Skeletal muscle satellite cell (primary cell): ENCODE results near the gene IFT25.
"Not testable (repeated sequence)": the region's sequence is repeated elsewhere in the genome, so short reads cannot be mapped to it uniquely, and the experiment has no call there.

ENCODE experiments used
- H3K27me3 ChIP-seq: 2 replicates; pipeline ENCODE4 v1.7.0; 2013; ENCODE audit warnings: low read length; ENCODE audit not compliant: control insufficient read depth, insufficient read depth
- H3K36me3 ChIP-seq: 2 replicates; pipeline ENCODE4 v1.7.0; 2013; ENCODE audit warnings: mild to moderate bottlenecking, control low read depth, low read length; ENCODE audit not compliant: insufficient read depth
- H3K4me1 ChIP-seq: 2 replicates; pipeline ENCODE4 v1.7.0; 2013; ENCODE audit warnings: low read length; ENCODE audit not compliant: control insufficient read depth, insufficient read depth
- H3K4me2 ChIP-seq: 2 replicates; pipeline ENCODE4 v1.7.0; 2013; ENCODE audit warnings: mild to moderate bottlenecking, low read length
- H3K4me3 ChIP-seq: 2 replicates; pipeline ENCODE4 v1.7.0; 2013; ENCODE audit warnings: low read length
- H3K9ac ChIP-seq: 2 replicates; pipeline ENCODE4 v1.7.0; 2013; ENCODE audit warnings: mild to moderate bottlenecking, low read depth, low read length, moderate library complexity
- H3K9me3 ChIP-seq: replicated peaks from 2 replicates; pipeline ENCODE4 v1.7.0; 2013; ENCODE audit warnings: mild to moderate bottlenecking, control low read depth, low read length

The IFT25 gene

GRCh38 chr1:53971718-53972117 lies 26.2 kb upstream of the IFT25 start:
- Histone ChIP-seq H3K4me1 (peaks cover 16% of the 10 kb centered on the region), H3K36me3 (peaks cover 39% of the 10 kb centered on the region)

DNA sequence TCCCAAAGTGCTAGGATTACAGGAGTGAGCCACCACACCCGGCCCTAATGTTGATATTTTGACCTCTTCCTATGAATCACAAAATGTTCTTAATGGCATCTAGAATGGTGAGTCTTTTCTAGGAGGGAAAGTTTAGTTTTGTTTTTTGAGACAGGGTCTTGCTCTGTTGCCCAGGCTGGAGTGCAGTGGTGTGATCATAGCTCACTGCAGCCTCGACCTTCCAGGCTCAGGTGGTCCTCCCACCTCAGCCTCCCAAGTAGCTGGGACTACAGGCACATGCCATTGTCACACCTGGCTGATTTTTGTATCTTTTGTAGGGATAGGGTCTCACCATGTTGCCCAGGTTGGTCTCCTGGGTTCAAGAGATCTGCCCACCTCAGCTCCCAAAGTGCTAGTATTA lies 23.8 kb upstream of the IFT25 start:
- H3K4me2 ChIP-seq, H3K9ac ChIP-seq, H3K4me3 ChIP-seq, H3K9me3 ChIP-seq, H3K27me3 ChIP-seq: not testable (repeated sequence)
- Histone ChIP-seq H3K4me1 (peaks cover 16% of the 10 kb centered on the region), H3K36me3 (peaks cover 52% of the 10 kb centered on the region)

More at GRCh38 chr1:53971718-53972117, 26.2 kb upstream of the IFT25 start:
- Histone ChIP-seq H3K9me3 (no peaks in the 10 kb centered on the region), H3K4me2 (no peak overlapping the region), H3K27me3 (no peaks in the 10 kb centered on the region), H3K9ac (no peak overlapping the region), H3K4me3 (no peak overlapping the region)

- Histone ChIP-seq H3K4me3 (no peak overlapping the region), H3K36me3 (peaks cover 61% of the 10 kb centered on the region), H3K4me2 (no peak overlapping the region), H3K27me3 (no peaks in the 10 kb centered on the region), H3K9ac (no peak overlapping the region), H3K4me1 (peaks cover 16% of the 10 kb centered on the region), H3K9me3 (no peaks in the 10 kb centered on the region)
Measured at GRCh38 chr1:53968125-53968513, 22.6 kb upstream of the IFT25 start.

GRCh38 chr1:53967409-53968124 lies 22.1 kb upstream of the IFT25 start:
- Histone ChIP-seq H3K4me1 (peaks cover 16% of the 10 kb centered on the region), H3K4me3 (no peak overlapping the region), H3K36me3 (peaks cover 62% of the 10 kb centered on the region), H3K9ac (no peak overlapping the region), H3K9me3 (no peaks in the 10 kb centered on the region), H3K4me2 (no peak overlapping the region), H3K27me3 (no peaks in the 10 kb centered on the region)

DNA sequence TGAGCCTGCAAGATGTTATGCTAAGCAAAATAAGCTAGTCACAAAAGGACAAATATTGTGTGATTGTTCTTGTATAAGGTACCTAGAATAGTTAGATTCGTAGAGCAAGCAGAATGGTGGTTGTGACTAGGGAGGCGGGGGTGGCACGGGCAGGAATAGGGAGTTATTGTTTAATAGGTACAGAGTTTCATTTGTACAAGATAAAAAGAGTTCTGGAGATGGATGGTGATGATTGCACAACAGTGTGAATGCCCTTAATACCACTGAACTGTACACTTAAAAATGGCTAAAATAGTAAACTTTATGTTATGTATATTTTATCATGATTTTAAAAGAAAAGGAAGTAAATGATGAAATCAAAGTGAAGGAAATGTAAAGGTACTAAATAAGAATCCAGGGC lies 21.3 kb upstream of the IFT25 start:
- H3K27me3 ChIP-seq = no peaks in the 10 kb centered on the region
- no peak overlapping the region for H3K4me2 ChIP-seq
- no peak overlapping the region for H3K9ac ChIP-seq
- H3K9me3 ChIP-seq = no peaks in the 10 kb centered on the region
- H3K4me1 ChIP-seq = peaks cover 15% of the 10 kb centered on the region
- H3K4me3 ChIP-seq = no peak overlapping the region
- H3K36me3 ChIP-seq = peaks cover 69% of the 10 kb centered on the region

GRCh38 chr1:53964109-53964508 lies 18.6 kb upstream of the IFT25 start:
- peaks cover 10% of the 10 kb centered on the region for H3K4me1 ChIP-seq
- no peak overlapping the region for H3K4me2 ChIP-seq
- no peaks in the 10 kb centered on the region for H3K9me3 ChIP-seq
- H3K9ac ChIP-seq = no peak overlapping the region
- H3K36me3 ChIP-seq = peaks cover 76% of the 10 kb centered on the region
- H3K27me3 ChIP-seq = no peaks in the 10 kb centered on the region
- H3K4me3 ChIP-seq = no peak overlapping the region

GRCh38 chr1:53963460-53963859 lies 18.0 kb upstream of the IFT25 start:
- Histone ChIP-seq H3K4me2 (no peak overlapping the region), H3K9me3 (no peaks in the 10 kb centered on the region), H3K4me3 (no peak overlapping the region), H3K9ac (no peak overlapping the region), H3K36me3 (peaks cover 75% of the 10 kb centered on the region), H3K27me3 (no peaks in the 10 kb centered on the region), H3K4me1 (peaks cover 9% of the 10 kb centered on the region)

- H3K9me3 ChIP-seq = no peaks in the 10 kb centered on the region
- H3K36me3 ChIP-seq = peaks cover 67% of the 10 kb centered on the region
- no peaks in the 10 kb centered on the region for H3K27me3 ChIP-seq
- H3K4me3 ChIP-seq = no peak overlapping the region
- H3K4me1 ChIP-seq = peaks cover 2% of the 10 kb centered on the region
- no peak overlapping the region for H3K4me2 ChIP-seq
- no peak overlapping the region for H3K9ac ChIP-seq
Measured at GRCh38 chr1:53962395-53962794, 16.9 kb upstream of the IFT25 start.

DNA sequence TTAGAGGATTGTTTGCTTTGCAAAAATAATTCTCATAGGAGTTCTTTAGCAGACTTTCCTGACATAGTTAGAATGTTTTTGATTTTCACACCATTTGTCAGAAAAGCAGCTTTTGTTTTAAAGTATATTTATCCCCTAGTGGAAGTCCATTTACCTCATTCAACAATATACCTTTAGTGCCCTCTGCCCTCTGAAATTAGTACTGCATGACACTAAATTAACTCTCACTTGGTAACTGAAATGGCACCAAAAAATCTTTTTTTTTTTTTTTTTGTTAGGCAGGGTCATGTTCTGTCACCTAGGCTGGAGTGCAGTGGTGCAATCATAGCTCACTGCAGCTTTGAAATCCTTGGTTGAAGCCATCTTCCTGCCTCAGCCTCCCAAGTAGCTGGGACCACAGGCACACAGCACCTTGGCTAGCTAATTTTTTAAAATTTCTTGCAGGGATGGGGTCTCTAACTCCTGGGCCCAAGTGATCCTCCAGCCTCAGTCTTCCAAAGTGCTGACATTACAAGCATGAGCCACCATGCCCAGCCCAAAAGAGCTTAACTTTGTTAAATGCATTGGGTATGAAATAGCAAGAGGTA lies 14.3 kb upstream of the IFT25 start:
- Histone ChIP-seq H3K4me1 (peaks cover 14% of the 10 kb centered on the region), H3K27me3 (no peaks in the 10 kb centered on the region), H3K4me2 (no peak overlapping the region), H3K4me3 (no peak overlapping the region), H3K9ac (no peak overlapping the region), H3K36me3 (peaks cover 55% of the 10 kb centered on the region), H3K9me3 (no peaks in the 10 kb centered on the region)

DNA sequence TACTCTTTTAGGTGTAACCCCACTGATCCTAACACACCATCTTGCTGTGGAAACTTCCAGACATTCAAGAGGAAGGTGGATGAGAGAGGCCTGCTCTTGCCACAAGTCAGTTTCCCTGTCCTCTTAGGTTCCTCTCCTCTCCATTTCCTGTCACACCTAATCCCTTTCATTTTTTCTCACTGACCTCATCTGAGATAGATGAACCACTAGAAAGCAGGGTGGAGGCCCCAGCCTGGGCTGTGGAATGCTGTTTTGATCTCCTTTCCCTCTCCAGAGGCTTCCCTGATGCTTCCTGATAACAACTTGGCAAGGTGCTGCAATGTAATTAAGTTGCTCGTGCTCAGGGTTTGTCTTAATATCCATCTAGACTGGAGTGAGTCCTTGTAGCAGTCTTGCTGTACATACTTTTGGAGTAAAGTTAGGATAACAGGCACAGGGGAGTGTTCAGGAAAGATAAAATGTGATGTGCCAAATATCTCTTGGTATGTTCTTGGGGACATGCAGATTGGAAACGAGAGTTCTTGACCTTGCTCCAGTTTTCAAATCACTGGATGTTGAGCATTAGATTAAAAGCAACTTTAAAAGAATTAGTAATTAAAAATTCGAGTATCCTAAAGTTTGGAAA lies 11.8 kb upstream of the IFT25 start:
- Histone ChIP-seq H3K9me3 (no peaks in the 10 kb centered on the region), H3K9ac (peak overlapping the region; percentile 63), H3K4me3 (no peak overlapping the region), H3K4me1 (peaks cover 14% of the 10 kb centered on the region), H3K4me2 (peak overlapping the region; percentile 73), H3K36me3 (peaks cover 45% of the 10 kb centered on the region), H3K27me3 (no peaks in the 10 kb centered on the region)

- no peak overlapping the region for H3K4me3 ChIP-seq
- no peaks in the 10 kb centered on the region for H3K27me3 ChIP-seq
- H3K9me3 ChIP-seq = no peaks in the 10 kb centered on the region
- H3K4me2 ChIP-seq = peak overlapping the region; percentile 73
- H3K36me3 ChIP-seq = peaks cover 45% of the 10 kb centered on the region
- peaks cover 14% of the 10 kb centered on the region for H3K4me1 ChIP-seq
- peak overlapping the region; percentile 63 for H3K9ac ChIP-seq
Measured at GRCh38 chr1:53956308-53957168, 11.0 kb upstream of the IFT25 start.
